NCI-H524 (cell line): Measurements from ENCODE around the gene GATC.
"Not testable (repeated sequence)": the region's sequence is repeated elsewhere in the genome, so short reads cannot be mapped to it uniquely, and the experiment has no call there.

Experiments used
- DNase-seq, 2 experiments: peaks; one replicate each; lab custom pipeline; 2025; lab: John Stamatoyannopoulos, UW

Gene GATC

GRCh38 chr12:120437735-120438494, 8.3 kb upstream of the GATC start, which contains the start of gene COX6A1:
COX6A1 (plus strand) TSS chr12:120438113; CDS start chr12:120438127, 14 bp downstream.
- DNase-seq: peak; percentile 98 to 99

- no peak for DNase-seq
Observed at GRCh38 chr12:120438495-120439198, 7.6 kb upstream of the GATC start.

- DNase-seq: peak; percentile 36 to 73
Observed at GRCh38 chr12:120439646-120440247, 6.5 kb upstream of the GATC start.

DNA sequence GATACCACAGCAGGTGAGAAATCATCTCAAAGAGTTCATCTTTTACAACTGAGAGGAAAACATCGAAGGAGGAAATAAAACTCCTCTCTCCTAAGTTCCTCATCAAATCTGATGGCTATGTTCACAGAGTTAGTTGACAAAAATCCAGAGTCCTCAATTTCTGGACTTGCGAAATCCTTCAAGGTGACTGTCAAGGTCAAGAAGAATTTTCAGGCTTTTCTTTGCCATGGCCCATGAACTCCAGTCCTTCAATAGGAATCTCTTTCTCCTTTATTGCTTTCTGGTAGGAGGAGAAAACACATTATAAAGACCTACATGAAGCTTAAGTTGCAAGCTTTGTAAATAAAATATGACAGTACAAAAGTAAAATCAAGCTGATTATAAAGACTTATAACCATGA, 1.6 kb upstream of the GATC start:
- no peak for DNase-seq

GRCh38 chr12:120446844-120447178, 567 bp downstream of the GATC start:
- DNase-seq: not testable (repeated sequence)

- no peak for DNase-seq
Observed at GRCh38 chr12:120447992-120448391, 1.7 kb downstream of the GATC start.

DNA sequence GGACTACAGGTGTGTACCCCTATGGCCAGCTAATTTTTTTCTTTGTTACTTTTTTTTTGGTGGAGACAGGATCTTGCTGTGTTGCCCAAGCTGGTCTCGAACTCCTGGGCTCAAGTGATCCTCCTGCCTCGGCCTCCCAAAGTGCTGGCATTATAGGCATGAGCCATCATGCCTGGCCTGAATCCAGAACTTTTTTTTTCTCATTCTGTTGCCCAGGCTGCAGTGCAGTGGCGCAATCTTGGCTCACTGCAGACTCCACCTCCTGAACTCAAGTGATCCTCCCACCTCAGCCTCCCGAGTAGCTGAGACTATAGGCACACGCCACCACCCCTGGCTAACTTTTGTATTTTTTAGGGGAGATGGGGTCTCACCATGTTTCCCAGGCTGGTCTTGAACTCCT, 6.3 kb downstream of the GATC start:
- DNase-seq: not testable (repeated sequence)

DNA sequence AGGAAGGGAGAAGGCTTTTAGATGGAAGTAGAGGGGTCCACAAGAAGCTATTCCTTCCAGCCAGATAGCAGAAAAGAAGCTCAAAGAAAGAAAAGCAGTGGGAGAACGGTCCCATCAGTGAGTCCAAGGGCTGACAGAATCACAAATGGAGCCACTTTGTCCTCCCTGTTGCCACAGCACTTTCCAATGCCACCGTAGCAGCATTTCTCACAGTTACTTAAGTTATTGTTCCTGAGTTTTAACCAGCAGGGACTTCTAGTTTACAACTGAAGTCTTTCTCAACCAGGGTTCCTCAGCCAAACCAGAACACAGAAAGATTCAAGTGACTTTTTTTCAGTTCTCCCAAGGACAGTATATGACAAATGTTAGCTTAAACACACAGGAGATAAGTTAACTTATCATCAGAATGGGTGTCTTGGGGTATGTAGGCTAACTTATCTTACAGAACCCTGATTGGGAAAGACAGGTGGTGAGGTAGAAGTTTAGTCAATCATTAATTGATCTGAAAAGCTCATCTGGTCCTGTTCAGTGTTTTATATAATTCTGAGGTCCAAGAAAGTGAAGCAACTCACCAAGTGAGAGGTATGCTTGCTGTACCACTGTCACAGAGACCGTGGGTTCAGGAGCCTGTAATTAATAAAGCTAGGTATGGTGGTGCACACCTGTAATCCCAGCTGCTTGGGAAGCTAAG, 7.0 kb downstream of the GATC start:
- no peak for DNase-seq

DNA sequence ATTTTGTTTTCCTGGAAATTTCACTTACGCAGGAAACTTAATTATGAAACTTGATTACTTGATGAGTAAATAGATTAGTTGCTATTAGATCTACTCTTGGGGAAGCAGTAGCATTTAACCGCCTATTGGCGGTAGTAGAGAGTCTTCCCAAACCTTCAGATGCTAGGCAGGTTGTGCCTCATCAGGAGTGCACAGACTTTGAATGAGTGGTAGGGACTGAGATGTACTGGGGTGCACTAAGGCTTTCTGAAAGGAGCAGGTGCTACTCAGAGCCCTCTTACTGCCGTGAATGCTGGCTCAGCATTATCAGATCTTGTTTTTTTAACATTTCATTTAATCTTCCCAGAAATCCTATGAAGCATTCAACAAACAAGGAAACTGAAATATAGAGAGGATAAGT, 7.7 kb downstream of the GATC start:
- DNase-seq: peak in 1 of 2 experiments; percentile 31

- DNase-seq: no peak
Observed at GRCh38 chr12:120455302-120455701, 9.1 kb downstream of the GATC start.

DNA sequence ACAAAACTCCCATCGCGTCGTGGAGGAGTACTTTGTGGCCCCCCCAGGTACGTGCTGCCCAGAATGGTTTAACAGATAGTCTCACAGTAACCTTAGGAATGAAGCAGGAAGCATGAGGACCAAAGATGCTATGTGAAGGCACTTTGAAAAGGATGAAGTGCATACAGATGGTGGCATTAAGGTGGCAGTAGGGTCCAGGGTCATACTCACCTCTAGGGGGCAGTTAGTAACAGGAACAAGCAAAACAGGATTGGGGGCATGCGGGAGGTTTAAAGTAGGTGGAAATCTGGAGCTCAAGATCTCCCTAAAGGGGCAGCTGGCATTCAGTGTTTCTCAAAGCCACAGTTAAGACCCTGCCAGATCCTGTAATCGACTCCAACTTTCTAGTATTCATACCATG, 10.9 kb downstream of the GATC start:
- peak in 1 of 2 experiments; percentile 51 for DNase-seq

DNA sequence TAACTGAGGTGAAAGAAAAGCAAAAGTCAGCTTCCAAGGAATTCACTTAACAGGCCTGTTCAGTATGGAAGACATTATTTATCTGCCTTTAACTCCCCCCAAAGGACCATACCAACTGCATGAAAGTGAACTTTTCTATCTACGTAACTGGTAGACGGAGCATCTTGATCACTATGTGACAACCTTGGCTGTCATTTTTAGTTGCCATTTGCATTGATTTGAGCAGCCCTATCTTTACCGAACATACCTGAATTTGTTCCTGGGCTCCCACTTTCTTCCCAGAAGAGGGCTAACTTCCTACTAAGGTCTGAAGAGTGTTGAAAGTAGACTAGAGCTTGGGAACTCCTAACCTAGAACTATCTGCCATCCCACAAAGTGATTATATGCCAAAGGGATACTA, 13.9 kb downstream of the GATC start:
- DNase-seq: no peak

DNA sequence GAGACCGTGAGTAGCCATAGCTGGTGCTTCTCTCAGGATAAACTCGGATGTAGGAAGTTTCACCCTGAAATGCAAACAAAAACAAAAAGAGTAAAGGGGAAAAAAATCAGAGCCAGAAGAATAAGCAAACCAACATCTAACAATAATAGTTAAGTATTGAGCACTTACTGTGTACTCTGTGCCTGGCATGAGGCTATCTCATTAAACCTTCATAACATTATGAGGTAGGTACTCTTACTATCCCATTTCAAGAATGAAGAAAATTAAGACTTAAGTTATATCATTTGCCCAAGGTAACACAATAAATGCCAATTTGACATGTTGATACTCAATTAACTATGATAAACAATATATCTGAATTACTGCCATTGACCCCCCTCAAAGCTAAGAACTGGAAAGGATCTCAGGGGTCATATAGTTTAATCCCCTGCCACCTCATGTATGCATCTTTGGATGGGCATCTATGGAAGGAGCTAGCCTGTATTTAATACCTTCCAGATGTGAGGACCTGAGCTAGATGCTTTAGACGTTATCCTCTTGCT, 15.9 kb downstream of the GATC start:
- DNase-seq: no peak

- no peak for DNase-seq
Observed at GRCh38 chr12:120463712-120464111, 17.5 kb downstream of the GATC start.

GRCh38 chr12:120465756-120466155, 19.5 kb downstream of the GATC start:
- no peak for DNase-seq

DNA sequence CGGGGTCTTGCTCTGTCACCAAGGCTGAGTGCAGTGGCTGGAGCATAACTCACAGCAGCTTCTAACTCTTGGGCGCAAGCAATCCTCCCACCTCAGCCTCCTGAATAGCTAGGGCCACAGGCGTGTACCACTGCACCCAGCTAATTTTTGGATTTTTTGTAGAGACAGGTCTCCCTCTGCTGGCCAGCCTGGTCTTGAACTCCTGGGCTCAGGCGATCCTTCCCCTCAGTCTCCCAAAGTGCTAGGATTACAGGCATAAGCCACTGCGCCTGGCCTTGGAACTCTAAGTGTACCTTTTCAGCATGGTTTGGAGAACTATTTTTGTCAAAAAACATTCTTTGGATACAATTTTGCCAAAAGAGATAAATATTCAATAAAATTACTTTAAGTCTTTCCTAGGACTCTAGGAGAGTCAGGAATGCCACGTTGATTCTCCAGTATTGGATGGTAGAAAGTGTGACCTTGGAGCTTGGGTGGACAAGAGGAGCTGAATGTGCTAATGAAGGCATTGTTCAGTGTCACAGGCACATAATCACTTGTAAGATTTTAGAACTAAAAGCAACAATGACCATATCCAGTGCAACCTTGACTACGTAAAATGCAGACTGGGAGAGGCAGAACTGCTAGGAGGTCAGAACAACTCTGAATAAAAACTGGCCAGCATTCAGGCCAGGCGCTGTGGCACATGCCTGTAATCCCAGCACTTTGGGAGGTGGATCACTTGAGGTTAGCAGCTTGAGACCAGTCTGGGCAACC, 20.5 kb downstream of the GATC start:
- DNase-seq: peak; percentile 35 to 56

GRCh38 chr12:120467439-120467838, 21.2 kb downstream of the GATC start:
- no peak for DNase-seq

- no peak for DNase-seq
Observed at GRCh38 chr12:120468325-120468820, 22.1 kb downstream of the GATC start.

- no peak for DNase-seq
Observed at GRCh38 chr12:120468821-120469449, 22.7 kb downstream of the GATC start.

GRCh38 chr12:120469450-120470149, 23.4 kb downstream of the GATC start, which contains the start of gene SRSF9:
SRSF9 (minus strand) TSS chr12:120469748; CDS start chr12:120469609, 139 bp downstream.
- peak; percentile 86 to 94 for DNase-seq
